HG03565 (cell line): ENCODE results near the gene NPC1L1.
A peak's percentile ranks its signal among the peaks of the same experiment; 100 is the strongest.
"Not testable (repeated sequence)": the region's sequence is repeated elsewhere in the genome, so short reads cannot be mapped to it uniquely, and the experiment has no call there.

ENCODE experiments used
- ATAC-seq: cut with Tn5 transposase; IDR thresholded peaks from one replicate; pipeline ENCODE4 v1.9.1; 2021; ENCODE audit warnings: mild to moderate bottlenecking, moderate library complexity; ENCODE audit not compliant: unreplicated experiment

NPC1L1 gene

DNA sequence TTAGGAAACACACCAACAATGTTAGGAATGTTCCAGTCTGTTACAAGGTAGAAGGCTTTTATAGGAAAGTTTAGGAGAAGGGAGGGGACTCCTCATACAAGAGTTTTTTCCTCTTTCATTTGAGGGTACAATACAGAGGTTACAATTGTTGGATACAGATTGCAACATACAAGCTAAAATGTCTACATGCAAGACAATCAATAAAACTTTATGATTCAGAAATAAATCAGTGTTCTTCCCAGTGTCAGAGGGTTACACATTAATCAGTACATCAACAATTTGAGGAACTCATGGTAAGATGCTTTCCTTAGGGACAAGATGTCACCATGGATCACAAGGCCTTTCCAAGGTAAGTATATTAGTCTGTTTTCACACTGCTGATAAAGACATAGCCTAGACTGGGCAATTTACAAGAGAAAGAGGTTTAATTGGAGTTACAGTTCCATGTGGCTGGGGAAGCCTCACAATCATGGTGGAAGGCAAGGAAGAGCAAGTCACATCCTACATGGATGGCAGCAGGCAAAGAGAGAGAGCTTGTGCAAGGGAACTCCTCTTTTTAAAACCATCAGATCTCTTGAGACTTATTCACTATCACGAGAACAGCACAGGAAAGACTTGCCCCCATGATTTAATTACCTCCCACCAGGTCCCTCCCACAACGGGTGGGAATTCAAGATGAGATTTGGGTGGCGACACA, 34.4 kb downstream of the NPC1L1 start:
- not testable (repeated sequence) for ATAC-seq

DNA sequence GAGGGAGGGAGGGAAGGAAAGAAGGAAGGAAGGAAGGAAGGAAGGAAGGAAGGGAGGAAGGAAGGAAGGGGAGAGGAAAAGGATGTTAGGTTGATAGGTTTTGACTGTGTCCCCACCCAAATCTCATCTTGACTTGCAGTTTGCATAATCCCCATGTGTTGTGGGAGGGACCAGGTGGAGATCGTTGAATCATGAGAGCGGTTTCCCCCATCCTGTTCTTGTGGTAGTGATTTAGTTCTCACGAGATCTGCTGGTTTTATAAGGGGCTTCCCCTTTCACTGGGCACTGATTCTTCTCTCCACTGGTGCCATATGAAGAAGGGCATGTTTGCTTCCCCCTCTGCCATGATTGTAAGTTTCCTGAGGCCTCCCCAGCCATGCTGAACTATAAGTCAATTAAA, 35.5 kb downstream of the NPC1L1 start:
- ATAC-seq, result no peak

DNA sequence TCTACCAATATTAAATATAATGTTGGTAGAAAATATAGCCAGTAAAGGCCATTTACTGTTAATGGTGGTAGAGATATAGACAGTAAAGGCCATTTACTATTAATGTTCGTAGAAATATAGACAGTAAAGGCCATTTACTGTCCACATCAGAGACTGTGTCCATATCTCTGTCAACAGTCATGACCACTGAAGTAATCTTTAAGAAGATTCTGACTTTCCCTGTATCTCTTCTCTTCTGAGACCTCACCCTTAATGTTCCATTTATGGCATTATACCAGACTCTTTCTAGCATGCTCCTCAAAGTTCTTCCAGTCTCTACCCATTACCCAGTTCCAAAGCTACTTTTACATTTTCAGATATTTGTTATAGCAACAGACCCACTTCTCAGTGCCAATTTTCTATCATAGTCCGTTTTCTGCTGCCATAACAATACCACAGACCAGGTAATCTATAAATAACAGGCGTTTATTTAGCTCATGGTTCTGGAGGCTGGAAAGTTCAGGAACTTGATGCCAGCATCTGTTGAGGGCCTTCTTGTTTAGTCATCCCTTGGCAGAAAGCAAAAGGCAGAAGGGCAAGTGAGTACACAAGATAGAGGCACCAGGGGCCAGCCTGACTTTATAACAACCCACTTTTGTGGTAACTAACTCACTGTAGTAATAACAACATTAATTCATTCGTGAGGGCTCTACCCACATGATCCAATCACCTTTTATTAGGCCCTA, 42.7 kb downstream of the NPC1L1 start:
- no peak for ATAC-seq

DNA sequence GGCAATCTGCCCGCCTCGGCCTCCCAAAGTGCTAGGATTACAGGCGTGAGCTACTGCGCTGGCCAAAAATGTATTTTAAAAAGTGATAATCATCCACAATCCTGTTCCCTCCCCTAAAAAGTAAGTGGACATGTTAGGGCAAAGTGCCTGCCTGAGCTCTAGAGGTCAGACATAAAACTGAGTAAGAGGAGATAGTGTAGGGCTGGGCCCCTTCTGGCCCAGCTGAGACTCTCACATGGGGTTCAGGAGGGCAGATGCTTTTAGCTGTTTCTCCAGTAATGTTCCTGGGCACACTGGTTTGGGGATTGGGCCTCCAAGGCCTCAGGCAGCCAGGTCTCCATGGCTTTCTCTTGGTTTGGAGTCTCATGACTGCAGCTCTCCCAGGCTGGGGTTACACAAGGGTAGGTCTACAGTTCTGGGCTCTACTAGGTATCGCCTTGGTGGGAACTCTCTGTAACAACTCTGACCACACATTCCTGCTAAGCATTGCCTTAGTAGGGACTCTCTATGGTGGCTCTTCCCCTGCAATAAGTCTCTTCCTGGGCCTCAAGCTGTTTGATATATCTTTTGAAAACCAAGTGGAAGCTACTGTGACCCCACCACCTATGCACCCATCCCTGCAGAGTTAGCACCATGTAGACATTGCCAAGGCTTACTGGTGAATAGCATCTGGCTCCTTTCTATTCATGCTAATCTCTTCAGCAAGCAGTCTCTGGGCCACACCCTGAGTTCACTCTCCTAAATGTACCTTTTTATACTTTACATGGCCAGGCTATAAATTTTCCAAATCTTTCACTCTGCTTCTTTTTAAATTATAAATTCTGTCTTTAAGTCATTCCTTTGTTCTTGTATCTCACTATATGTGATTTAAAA, 43.7 kb downstream of the NPC1L1 start:
- ATAC-seq, result no peak

DNA sequence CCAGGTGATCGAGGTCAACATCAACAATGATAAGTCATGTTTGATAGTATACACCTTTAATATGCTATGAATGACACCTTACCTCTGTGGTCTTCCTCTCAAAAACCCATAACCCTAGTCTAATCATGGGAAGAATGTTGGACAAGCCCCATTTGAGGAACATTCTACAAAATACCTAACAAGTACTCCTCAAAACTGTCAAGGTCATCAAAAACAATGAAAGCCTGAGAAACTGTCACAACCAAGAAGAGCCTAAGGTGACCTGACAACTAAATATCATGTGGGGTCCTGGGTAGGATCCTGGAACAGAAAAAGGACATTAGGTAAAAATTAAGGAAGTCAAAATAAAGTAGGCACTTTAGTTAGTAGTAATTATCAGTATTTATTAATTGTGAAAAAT, 44.7 kb downstream of the NPC1L1 start:
- no peak for ATAC-seq

DNA sequence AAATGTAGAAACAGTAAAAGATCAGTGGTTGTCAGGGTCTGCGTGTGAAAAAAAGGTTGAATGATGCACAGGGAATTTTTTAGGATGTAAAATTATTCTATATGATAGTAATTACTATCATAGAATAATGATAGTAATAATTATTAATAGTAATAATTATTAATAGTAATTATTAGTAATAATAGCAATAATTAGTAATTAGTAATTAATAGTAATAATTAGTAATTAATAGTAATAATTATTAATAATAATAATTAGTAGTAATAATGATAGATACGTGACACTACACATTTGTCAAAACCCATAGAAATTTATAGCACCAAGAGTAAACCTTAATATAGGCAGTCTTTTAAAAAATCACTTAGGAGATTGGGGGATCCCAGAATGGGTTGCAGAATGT, 46.2 kb downstream of the NPC1L1 start:
- no peak for ATAC-seq

DNA sequence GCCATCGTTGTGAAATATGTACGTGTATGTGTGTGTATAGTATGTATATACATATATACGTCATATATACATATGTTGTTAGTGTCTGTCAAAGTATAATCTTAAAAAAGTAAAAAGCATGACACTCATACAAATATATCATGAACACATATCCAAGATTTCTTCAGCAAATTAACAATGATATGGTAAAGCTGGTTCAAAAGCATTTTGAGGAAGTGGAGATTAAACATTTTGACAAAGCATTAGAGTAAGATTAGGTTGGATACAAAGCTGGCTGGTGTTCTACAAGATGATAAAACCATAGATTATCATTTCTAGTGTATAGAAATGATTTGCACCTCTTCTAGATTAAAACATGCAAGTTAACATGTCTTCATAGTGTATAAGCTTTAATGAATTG, 49.9 kb downstream of the NPC1L1 start:
- no peak for ATAC-seq

DNA sequence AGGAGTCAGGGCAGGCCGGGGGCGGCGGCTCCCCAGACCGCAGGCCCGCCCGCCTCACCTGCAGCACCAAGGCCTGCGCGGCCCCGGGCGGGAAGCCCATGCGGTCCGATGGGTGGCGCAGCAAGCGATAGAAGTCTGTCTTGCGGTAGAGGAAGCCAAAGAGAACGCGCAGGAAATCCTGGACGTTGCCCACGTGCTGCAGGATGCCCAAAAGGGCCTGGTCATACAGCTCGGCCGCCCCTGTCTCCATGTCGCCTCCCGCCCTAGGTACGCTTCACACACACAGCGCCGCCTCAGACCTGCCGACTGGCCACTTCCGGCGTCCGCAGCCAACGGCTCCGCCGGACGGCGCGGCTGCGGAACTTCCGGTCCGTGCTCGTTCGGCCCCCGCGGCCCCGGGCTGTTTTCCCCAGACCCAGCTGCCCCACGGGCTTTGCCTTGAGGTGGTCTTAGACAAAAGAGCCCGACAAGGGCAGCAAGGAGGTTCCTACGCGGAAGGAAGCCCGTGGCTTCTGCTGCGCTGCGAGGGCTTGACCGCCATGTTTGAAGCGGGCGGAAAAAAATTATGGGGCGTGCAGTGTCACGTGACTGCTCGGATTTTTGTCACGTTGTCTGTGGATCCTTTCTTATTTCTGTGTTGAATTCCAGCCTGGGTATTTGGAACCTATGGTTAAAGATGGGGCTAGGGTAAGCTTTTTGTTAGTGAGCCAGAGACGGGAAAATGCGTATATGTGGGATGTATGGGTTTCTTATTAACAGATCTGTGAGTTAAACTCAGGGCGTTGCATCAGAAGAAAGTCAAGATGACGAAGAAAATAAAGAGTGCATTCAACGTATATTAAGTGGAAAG, 50.6 kb downstream of the NPC1L1 start, which contains the start of gene NUDCD3:
TSS of gene NUDCD3 (minus strand) at position 308 of the 850 bp plus-strand sequence. CDS start at position 250, 58 bp downstream.
- ATAC-seq, result peak; percentile 83

DNA sequence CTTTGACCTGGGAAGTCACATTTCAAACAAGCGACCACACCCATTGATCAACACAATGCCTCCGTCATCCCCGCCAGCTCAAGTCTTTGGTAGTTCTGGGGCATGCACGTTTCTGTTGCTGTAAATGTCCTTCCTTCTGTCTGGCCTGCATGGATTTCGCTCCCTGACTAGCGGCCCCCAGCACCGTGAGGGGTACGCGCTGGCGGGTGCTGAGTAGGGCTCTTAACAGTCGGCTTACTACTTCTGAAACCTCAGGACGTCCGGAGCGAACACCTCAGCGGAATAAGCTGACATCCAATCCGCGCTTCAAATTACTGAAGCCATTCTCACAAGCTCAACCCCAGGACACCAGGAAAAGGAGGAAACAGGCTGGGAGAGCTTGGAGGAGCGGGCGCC, 51.2 kb downstream of the NPC1L1 start:
- peak; percentile 12 for ATAC-seq

DNA sequence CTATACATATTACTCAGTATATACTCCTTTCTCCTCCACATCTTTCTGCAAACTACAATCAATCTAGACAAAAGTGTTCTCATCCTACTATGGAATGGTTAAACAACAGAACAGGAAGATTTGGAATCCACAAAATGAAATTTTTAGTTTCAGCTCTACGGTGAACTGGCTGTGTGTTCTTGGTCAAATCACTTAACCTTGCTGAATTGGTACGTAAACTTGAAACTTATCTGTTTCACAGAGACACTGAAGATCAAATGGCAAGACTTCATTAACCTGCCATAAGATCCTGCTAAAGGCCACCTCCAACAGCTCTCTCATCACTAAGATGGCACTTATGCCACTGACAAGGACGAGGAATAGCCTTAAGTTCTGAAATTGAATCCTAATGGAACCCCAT, 52.2 kb downstream of the NPC1L1 start:
- no peak for ATAC-seq

DNA sequence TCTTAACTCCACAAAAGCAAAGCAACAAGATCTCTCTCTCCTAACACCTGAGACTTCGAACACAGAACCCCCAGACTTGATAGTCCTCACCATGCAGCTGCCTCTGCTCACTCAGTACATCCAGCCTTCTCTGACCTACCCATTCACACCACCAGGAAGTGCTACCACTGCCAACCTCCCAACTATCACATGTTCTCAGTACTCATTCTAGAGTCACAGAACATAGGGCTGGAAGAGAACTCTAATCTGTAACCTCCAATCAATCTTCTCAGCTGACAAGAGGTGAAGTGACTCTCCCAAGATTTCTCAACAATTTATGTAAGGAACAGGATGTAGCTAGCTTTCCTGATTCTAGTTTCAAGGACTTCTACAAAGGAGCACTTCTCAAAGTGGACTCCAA, 54.4 kb downstream of the NPC1L1 start:
- no peak for ATAC-seq

DNA sequence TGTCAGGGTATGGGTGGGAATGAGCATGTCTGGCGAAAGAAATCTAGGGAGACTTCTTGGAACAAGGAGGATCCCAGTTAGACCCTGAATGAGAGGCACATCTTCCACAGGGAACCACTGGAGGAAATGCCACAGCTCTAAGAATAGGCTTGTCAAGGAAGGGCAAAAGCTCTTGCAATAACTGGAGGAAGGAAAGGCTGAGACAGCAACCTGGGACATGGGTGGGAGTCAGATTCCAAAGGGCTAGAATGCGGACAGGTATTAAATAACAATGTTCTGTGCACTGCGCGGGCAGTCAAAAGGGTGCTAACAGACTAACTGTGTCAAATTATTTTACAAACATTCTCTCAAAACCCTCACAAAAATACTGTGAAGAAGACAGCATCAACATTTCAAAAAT, 55.1 kb downstream of the NPC1L1 start:
- ATAC-seq, result no peak

DNA sequence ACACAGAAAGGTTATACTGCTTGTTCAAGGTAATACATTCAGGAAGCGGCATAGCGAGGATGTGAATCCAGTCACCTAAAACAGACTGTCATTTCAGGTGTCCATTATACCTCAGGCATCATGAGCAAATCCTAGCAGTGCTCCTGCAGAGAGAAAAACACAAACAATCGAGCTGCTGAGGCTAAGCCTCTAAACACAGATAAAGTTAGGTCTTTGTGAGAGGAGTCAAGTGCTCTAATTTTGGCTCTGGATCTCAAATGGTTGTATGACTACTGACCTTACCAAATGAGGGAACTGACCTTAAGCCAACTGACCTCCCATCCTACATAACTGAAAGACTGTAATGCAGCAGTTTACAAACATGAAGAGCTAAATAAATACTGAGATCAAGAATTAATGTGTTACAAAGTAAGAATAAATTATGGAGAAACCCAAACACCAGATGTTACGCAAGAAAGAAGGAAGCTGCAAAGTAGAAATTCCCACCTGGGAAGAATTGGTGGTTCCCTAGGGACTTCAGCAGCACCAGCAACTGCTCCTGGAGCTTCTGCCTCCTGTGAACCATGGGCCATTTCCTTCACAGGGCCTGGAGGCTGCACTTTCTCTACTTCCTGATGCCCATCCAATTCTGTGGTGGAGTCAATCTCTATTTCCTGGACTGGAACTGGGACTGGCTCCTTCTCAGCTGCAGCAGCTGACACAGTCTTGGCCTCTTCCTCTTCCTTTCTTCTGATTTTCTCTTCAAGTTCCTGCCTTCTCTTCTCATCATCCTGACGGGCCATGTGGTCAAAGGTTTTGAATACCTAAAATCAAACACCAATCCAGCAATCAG, 56.4 kb downstream of the NPC1L1 start:
- ATAC-seq, result no peak

DNA sequence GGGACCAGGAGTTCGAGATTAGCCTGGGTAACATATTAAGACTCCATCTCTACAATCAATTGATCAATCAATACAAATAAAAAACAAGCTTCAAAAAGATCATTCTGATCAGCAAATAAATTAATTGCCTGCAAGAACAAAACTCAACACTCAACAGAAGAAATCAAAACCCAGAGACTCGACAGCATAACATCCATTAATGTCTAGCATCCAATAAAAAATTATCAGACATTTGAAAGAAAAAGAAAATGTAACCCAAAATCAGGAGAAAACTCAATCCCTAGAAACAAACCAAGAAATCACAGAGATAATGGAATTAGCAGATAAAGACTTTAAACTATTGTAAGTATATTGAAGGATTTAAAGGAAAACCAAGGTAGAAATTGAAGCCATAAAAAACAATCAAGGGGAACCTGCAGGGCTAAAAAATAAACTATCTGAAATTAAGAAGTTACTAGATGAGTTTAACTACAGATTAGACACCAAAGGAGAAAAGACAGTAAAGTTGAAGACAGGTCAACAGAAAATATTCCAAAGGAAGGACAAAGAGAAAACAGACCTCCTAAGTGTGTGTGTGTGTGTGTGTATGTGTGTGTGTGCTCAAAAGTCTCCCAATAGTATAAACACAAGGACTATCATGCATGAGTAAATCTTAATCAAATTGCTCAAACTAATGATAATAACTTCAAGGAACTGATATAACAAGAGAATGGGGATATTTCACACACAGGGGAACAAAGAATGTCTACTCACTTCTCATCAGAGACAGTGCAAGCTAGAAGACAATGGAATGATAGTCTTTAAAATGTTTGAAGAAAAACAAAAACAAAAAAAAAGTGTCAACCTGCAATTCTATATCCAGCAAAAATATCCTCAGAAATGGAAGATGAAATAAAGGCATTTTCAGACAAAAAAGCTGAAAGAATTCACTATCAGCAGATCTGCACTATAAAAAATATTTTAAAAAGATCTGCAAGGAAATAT, 58.3 kb downstream of the NPC1L1 start:
- no peak for ATAC-seq

DNA sequence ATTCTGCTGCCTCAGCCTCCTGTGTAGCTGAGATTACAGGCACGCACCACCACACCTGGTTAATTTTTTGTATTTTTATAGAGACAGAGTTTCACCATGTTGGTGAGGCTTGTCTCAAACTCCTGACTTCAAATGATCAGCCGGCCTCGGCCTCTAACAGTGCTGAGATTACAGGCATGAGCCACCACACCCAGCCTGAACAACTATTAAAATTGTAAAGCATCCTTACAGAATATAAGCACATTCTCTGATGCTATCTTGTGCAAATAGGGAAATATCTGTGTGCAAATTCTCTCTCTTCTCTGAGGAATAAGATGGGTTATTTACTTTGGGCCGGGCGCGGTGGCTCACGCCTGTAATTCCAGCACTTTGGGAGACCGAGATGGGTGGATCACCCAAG, 63.2 kb downstream of the NPC1L1 start:
- no peak for ATAC-seq

DNA sequence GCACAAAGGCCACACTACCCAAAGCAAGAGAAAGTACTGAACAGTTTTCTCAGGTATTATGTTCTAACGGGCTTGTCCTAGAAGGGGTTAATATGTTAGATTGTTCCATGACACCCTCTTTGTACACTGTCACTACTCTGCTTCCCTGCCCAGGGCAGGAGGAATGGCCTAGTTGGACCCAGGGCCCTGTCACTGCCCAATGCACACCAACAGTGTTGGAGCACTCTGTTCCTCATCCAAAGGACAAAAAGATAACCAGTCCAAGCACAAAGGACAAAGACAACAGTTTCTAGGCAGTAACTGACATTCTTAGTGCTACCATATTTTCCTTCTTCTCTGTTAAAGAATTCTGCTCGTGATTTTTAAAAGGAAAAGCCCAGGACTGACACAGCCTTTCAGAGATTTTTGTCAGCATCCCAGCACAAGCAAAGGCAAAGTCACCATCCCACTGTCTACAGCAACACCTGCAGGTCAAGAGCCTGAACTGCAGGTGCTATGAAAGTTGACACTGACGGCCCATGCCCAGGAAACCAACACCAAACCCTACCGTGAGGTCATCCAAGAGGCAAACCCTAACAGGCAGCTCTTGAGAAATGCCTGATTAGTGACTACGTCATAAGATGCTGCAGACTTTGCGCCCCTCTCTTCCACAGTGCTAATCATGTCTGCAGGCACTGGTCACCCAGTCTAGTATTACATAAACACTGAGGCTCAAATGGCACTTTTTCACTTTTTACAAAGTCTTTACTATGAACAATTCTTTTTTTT, 63.9 kb downstream of the NPC1L1 start:
- peak; percentile 87 for ATAC-seq

DNA sequence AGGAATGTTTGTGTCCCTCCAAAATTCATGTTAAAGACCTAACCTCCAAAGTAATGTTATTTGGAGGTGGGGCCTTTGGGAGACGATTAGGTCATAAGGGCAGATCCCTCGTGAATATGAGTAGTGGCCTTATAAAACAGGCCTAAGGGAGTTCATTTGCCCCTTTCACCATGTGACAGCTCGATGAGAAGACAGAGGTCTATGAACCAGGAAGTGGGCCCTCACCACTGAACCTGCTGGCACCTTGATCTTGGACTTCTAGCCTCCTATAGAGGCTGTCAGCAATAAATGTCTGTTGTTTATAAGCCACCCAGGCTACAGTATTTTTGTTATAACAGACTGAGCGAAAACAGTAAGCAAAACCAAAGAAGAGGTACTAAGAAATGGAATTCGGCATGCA, 64.8 kb downstream of the NPC1L1 start:
- no peak for ATAC-seq

DNA sequence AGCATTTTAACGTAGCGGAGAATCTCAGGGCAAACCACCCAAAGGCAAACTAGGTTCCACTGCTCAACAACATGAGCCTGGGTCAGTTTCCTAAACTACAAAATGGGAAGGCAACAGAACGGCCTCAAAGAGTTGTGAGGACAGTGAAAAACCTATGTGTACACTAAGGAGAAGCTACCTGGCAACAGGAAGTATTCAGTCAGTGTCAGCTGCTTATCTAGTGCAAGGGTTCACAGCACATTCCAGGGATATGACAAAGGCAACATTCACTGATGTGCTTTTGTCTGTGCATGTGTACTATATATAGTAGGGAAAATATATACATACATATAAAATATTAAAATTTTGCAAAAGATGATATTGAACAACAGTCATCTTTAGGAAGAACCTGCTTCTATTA, 67.8 kb downstream of the NPC1L1 start:
- no peak for ATAC-seq
